Measurements from ENCODE around the gene ADAP1. TPM values are rescaled to one million over a fixed set of nuclear protein-coding genes. Genes with fewer than 3 reads are reported as not detected.

The ADAP1 gene
- total RNA-seq, 1 experiment from 2014 or later: 6.2 TPM

GRCh38 chr7:951881-952547, 2.5 kb downstream of the ADAP1 start:
- Histone ChIP-seq H3K9ac (ENCODE audit: extremely low read depth, insufficient read length, low read length) (no peak overlapping the region), H3K79me1 (ENCODE audit: insufficient read depth, low read depth, low read length, poor library complexity, severe bottlenecking) (no peaks in the 10 kb centered on the region), H3K79me2 (ENCODE audit: insufficient read depth, low read length) (no peaks in the 10 kb centered on the region), H3K56ac (ENCODE audit: insufficient read length, low read depth, low read length) (no peak overlapping the region), H2BK20ac (ENCODE audit: low read depth, low read length, poor library complexity, severe bottlenecking) (no peak overlapping the region), H3K4me1 (ENCODE audit: insufficient read depth, low read length) (no peaks in the 10 kb centered on the region; the same call in 1 of the 2 replicates), H3K23ac (ENCODE audit: insufficient read length, low read depth, low read length) (no peak overlapping the region), H3K27ac (ENCODE audit: insufficient read length, low read depth, low read length) (no peak overlapping the region), H2BK120ac (ENCODE audit: low read depth, low read length, poor library complexity, severe bottlenecking) (no peak overlapping the region), H3T11ph (ENCODE audit: low read length) (no peak overlapping the region), H3K23me2 (ENCODE audit: insufficient read length, low read depth, low read length, poor library complexity, severe bottlenecking) (peaks cover 5% of the 10 kb centered on the region), H2BK15ac (ENCODE audit: low read depth, low read length) (no peak overlapping the region), H3K18ac (ENCODE audit: insufficient read length, low read depth, low read length) (no peak overlapping the region), H4K91ac (ENCODE audit: insufficient read length, low read depth, low read length) (no peak overlapping the region), H4K5ac (ENCODE audit: insufficient read length, low read depth, low read length) (no peak overlapping the region), H2BK5ac (ENCODE audit: insufficient read length, low read length) (no peak overlapping the region), H2BK12ac (ENCODE audit: insufficient read length, low read depth, low read length) (peak overlapping the region; percentile 14), H3K4me2 (ENCODE audit: insufficient read depth, insufficient read length, low read length) (no peak overlapping the region), H2AK5ac (ENCODE audit: insufficient read length, low read length) (no peak overlapping the region), H4K20me1 (ENCODE audit: control insufficient read depth, insufficient read depth, insufficient read length) (no peaks in the 10 kb centered on the region), H2AFZ (ENCODE audit: low read length) (no peak overlapping the region), H3K14ac (ENCODE audit: insufficient read depth, low read length) (no peak overlapping the region), H3K9me3 (ENCODE audit: control insufficient read depth, low read depth, low read length) (no peaks in the 10 kb centered on the region), H4K8ac (replicated peaks; ENCODE audit: insufficient read length, low read depth, low read length) (no peak overlapping the region), H3K27me3 (ENCODE audit: insufficient read depth, low read length) (peaks cover 3% of the 10 kb centered on the region; the same call in 1 of the 2 replicates), H3K4ac (ENCODE audit: low read depth, low read length) (no peak overlapping the region)
- H3K4me3 Mint-ChIP-seq: no peak overlapping the region; a peak in 1 of 5 replicates
- peaks cover 7 to 11% of the 10 kb centered on the region in 2 experiments; a peak in 1 of 4 replicates for H3K4me1 Mint-ChIP-seq
- H3K27me3 Mint-ChIP-seq (ENCODE audit: low read depth): peaks cover 40% of the 10 kb centered on the region
- no peak for DNase-seq
- no peak overlapping the region for H3K27ac Mint-ChIP-seq
- TF ChIP-seq CTCF (conservative IDR thresholded peaks at IDR 0.05): no peak
- no CpG with 5 or more reads among the region's 21 CpGs for WGBS (ENCODE audit: extremely low coverage, insufficient read length, low lambda C conversion rate)
- no peaks in the 10 kb centered on the region; a peak in 1 of 7 replicates for H3K36me3 Mint-ChIP-seq (ENCODE audit: insufficient read depth in 1 of 3, low read depth in 3 of 3)
- peaks cover 0 to 3% of the 10 kb centered on the region in 2 experiments; a peak in 1 of 5 replicates for H3K9me3 Mint-ChIP-seq

All from H9 (cell line).